SK-N-SH (cell line): Measurements from ENCODE around the gene HHAT. TPM values are rescaled to one million over a fixed set of nuclear protein-coding genes. Genes with fewer than 3 reads are reported as not detected.

Source experiments
- CTCF ChIA-PET: fragments of 300-600, 350-600 bp; formaldehyde crosslinking; extraction: SDS; loops from one replicate; lab custom pipeline; 2021; lab: Yijun Ruan, JAX
- POLR2A ChIA-PET: fragments of 350-600 bp; sonication (Branson Sonifier 250); formaldehyde crosslinking; extraction: SDS; loops from one replicate; lab custom pipeline; 2020; ENCODE audit warnings: antibody characterized with exemption, inconsistent platforms; lab: Yijun Ruan, JAX
- DNase-seq: peaks from one replicate; pipeline ENCODE4 v3.0.0; 2012
- H2AFZ ChIP-seq: fragments of 200-600 bp; sonication (generic); 2 replicates; pipeline ENCODE4 v1.8.1; 2016; ENCODE audit warnings: antibody characterized with exemption, mild to moderate bottlenecking, low read depth
- H3F3A ChIP-seq: fragments of 200-600 bp; sonication (generic); replicated peaks from 2 replicates; pipeline ENCODE3; 2016; ENCODE audit warnings: antibody characterized with exemption, mild to moderate bottlenecking; ENCODE audit not compliant: insufficient read depth
- H3K27ac ChIP-seq, 2 experiments: fragments of 200-500 bp in 1 of 2; fragments of 200-600 bp in 1 of 2; sonication (Bioruptor generic) in 1 of 2; sonication (generic), shearing (Covaris generic) in 1 of 2; 2 replicates each; pipeline versions ENCODE4 v1.5.1 to v1.6.1; 2014 to 2016; ENCODE audit warnings: low read depth in 2 of 2, inconsistent platforms in 1 of 2, low read length in 1 of 2, mild to moderate bottlenecking in 1 of 2, mixed read lengths in 1 of 2
- H3K27me3 ChIP-seq: fragments of 200-600 bp; sonication (generic), shearing (Covaris generic); 2 replicates; pipeline ENCODE4 v1.6.1; 2016; ENCODE audit warnings: mixed run types; ENCODE audit not compliant: insufficient read depth
- H3K36me3 ChIP-seq, 2 experiments: fragments of 200-500 bp in 1 of 2; fragments of 200-600 bp in 1 of 2; sonication (Bioruptor generic) in 1 of 2; sonication (generic) in 1 of 2; replicated peaks in 1 of 2; 2 replicates each; pipeline versions ENCODE3 to v1.5.1; 2014 to 2016; ENCODE audit warnings: low read length in 1 of 2, mild to moderate bottlenecking in 1 of 2; ENCODE audit not compliant: insufficient read depth in 2 of 2, control insufficient read depth in 1 of 2
- H3K4me1 ChIP-seq, 2 experiments: fragments of 200-500 bp in 1 of 2; fragments of 200-600 bp in 1 of 2; sonication (Bioruptor generic) in 1 of 2; sonication (generic), shearing (Covaris generic) in 1 of 2; 2 replicates each; pipeline versions ENCODE4 v1.5.1 to v1.6.1; 2014 to 2016; ENCODE audit warnings: low read depth in 1 of 2, low read length in 1 of 2, mixed run types in 1 of 2; ENCODE audit not compliant: insufficient read depth in 2 of 2, control insufficient read depth in 1 of 2
- H3K4me2 ChIP-seq: fragments of 200-600 bp; sonication (generic), shearing (Covaris generic); 2 replicates; pipeline ENCODE4 v1.6.1; 2017; ENCODE audit warnings: mixed run types
- H3K4me3 ChIP-seq, 2 experiments: fragments of 200-500 bp in 1 of 2; fragments of 200-600 bp in 1 of 2; sonication (Bioruptor generic) in 1 of 2; sonication (generic), shearing (Covaris generic) in 1 of 2; 2 replicates each; pipeline versions ENCODE4 v1.5.1 to v1.8.1; 2014 to 2016; ENCODE audit warnings: low read depth in 2 of 2, inconsistent platforms in 1 of 2, low read length in 1 of 2, mild to moderate bottlenecking in 1 of 2, mixed read lengths in 1 of 2, moderate library complexity in 1 of 2
- H3K79me2 ChIP-seq: fragments of 200-600 bp; sonication (generic); 2 replicates; pipeline ENCODE4 v1.8.1; 2017; ENCODE audit warnings: mild to moderate bottlenecking; ENCODE audit not compliant: insufficient read depth
- H3K9ac ChIP-seq: fragments of 200-600 bp; sonication (generic); 2 replicates; pipeline ENCODE4 v1.6.1; 2017; ENCODE audit warnings: mixed run types
- H3K9me2 ChIP-seq: fragments of 200-600 bp; sonication (generic); 2 replicates; pipeline ENCODE4 v1.6.1; 2017; ENCODE audit warnings: mixed run types
- H3K9me3 ChIP-seq: fragments of 200-600 bp; sonication (generic); 2 replicates; pipeline ENCODE4 v1.6.1; 2017; ENCODE audit warnings: mixed run types, mild to moderate bottlenecking, moderate library complexity
- H4K20me1 ChIP-seq: fragments of 200-600 bp; sonication (generic); 2 replicates; pipeline ENCODE4 v1.6.1; 2017; ENCODE audit warnings: mild to moderate bottlenecking, mixed run types; ENCODE audit not compliant: insufficient read depth
- CHD2 ChIP-seq: fragments of 150-350 bp; IDR thresholded peaks from 2 replicates; pipeline ENCODE4 v1.6.1; 2018; ENCODE audit warnings: low read length; ENCODE audit not compliant: partially characterized antibody
- ELF1 ChIP-seq: IDR thresholded peaks from 2 replicates; pipeline ENCODE4 v1.4.0; 2012
- EZH2phosphoT487 ChIP-seq: fragments of 200-600 bp; sonication (generic); IDR thresholded peaks from 2 replicates; pipeline ENCODE4 v1.6.1; 2017; ENCODE audit warnings: low read depth, mixed run types, mild to moderate bottlenecking, antibody characterized with exemption, moderate library complexity, borderline replicate concordance
- FOSL2 ChIP-seq: IDR thresholded peaks from 2 replicates; pipeline ENCODE4 v1.4.0; 2012; ENCODE audit warnings: low read depth, mild to moderate bottlenecking, moderate library complexity, borderline replicate concordance
- FOXJ3 ChIP-seq: sonication (generic); formaldehyde crosslinking; IDR thresholded peaks from 2 replicates; pipeline ENCODE4 v1.5.1; 2020; ENCODE audit warnings: mild to moderate bottlenecking, missing genetic modification reagents
- FOXM1 ChIP-seq: IDR thresholded peaks from 2 replicates; pipeline ENCODE4 v1.4.0; 2012; ENCODE audit warnings: low read depth, mild to moderate bottlenecking
- GATA2 ChIP-seq: sonication (generic); formaldehyde crosslinking; IDR thresholded peaks from 2 replicates; pipeline ENCODE4 v1.5.0; 2020; ENCODE audit warnings: mild to moderate bottlenecking, missing genetic modification reagents
- JUND ChIP-seq: IDR thresholded peaks from 2 replicates; pipeline ENCODE4 v1.4.0; 2012
- MEF2A ChIP-seq: IDR thresholded peaks from 2 replicates; pipeline ENCODE4 v1.4.0; 2012; ENCODE audit warnings: low read depth, borderline replicate concordance
- MXI1 ChIP-seq: IDR thresholded peaks from 2 replicates; pipeline ENCODE4 v1.6.1; 2012; ENCODE audit warnings: mild to moderate bottlenecking, low read depth, low read length, improper control_type of control experiment
- NRF1 ChIP-seq: IDR thresholded peaks from 2 replicates; pipeline ENCODE4 v1.6.1; 2012; ENCODE audit warnings: low read depth, mild to moderate bottlenecking, low read length
- POLR2AphosphoS5 ChIP-seq: IDR thresholded peaks from 2 replicates; pipeline ENCODE4 v1.6.1; 2012; ENCODE audit warnings: low read depth, low read length
- RCOR1 ChIP-seq: fragments of 150-350 bp; IDR thresholded peaks from 2 replicates; pipeline ENCODE4 v1.6.1; 2017; ENCODE audit warnings: antibody characterized with exemption, low read length
- RFX5 ChIP-seq: IDR thresholded peaks from 2 replicates; pipeline ENCODE4 v1.6.1; 2012; ENCODE audit warnings: mild to moderate bottlenecking, improper control_type of control experiment, low read length
- SIN3A ChIP-seq: IDR thresholded peaks from 2 replicates; pipeline ENCODE4 v1.6.1; 2012; ENCODE audit warnings: low read depth, mild to moderate bottlenecking, low read length, moderate library complexity, borderline replicate concordance
- SMC3 ChIP-seq: IDR thresholded peaks from 2 replicates; pipeline ENCODE4 v1.6.1; 2012; ENCODE audit warnings: low read depth, low read length, improper control_type of control experiment
- TAF1 ChIP-seq: IDR thresholded peaks from 2 replicates; pipeline ENCODE4 v1.6.1; 2012; ENCODE audit warnings: low read depth, mild to moderate bottlenecking, low read length, moderate library complexity, borderline replicate concordance
- TCF12 ChIP-seq: IDR thresholded peaks from 2 replicates; pipeline ENCODE4 v1.4.0; 2012
- USF1 ChIP-seq: IDR thresholded peaks from 2 replicates; pipeline ENCODE4 v1.4.0; 2012; ENCODE audit warnings: low read depth, borderline replicate concordance
- USF2 ChIP-seq: fragments of 150-350 bp; IDR thresholded peaks from 2 replicates; pipeline ENCODE4 v1.6.1; 2017; ENCODE audit warnings: antibody characterized with exemption, low read length, low read depth, borderline replicate concordance
- ZBTB33 ChIP-seq: IDR thresholded peaks from 2 replicates; pipeline ENCODE4 v1.4.0; 2012; ENCODE audit warnings: low read depth, borderline replicate concordance
- WGBS: methylation state at CpG from one replicate; pipeline ENCODE4 v1.1.6; 2017; ENCODE audit warnings: low lambda C conversion rate; 5-methylcytosine and 5-hydroxymethylcytosine counted together
- polyA plus RNA-seq, 3 experiments: library from polyadenylated mRNA; depleted of rRNA; stranded (reverse); fragments of >200 nt; gene quantifications; 2 replicates each; pipeline ENCODE4 v1.2.3, GENCODE V29; 2012

Gene HHAT
- polyA plus RNA-seq, 1 of the 3 experiments (the other 2 are of a cell fraction), result 8.1 TPM

GRCh38 chr1:210531475-210532222 is 202.9 kb downstream of the HHAT start (continued):
- TF ChIP-seq USF1 (no peak), SMC3 (no peak), JUND (no peak), MXI1 (no peak), EZH2phosphoT487 (no peak), TAF1 (no peak), TCF12 (peak; percentile 61; the same call in 1 of the 2 replicates), SIN3A (no peak), POLR2AphosphoS5 (no peak), FOXM1 (no peak), GATA2 (peak; percentile 20), RFX5 (no peak), NRF1 (no peak), ELF1 (no peak)

- Histone ChIP-seq H3K27me3 (no peaks in the 10 kb centered on the region), H3K27ac (peak overlapping the region in 1 of 2 experiments; percentile 95; a peak in 2 of 4 replicates), H3K9me3 (no peaks in the 10 kb centered on the region), H3K9ac (no peak overlapping the region), H3K36me3 (no peaks in the 10 kb centered on the region), H4K20me1 (no peaks in the 10 kb centered on the region), H3K79me2 (no peaks in the 10 kb centered on the region), H3K4me1 (peaks cover 0 to 60% of the 10 kb centered on the region in 2 experiments; a peak in 2 of 4 replicates), H3K4me3 (no peak overlapping the region), H3F3A (no peaks in the 10 kb centered on the region), H2AFZ (no peak overlapping the region), H3K9me2 (no peaks in the 10 kb centered on the region), H3K4me2 (no peak overlapping the region)
- peak; percentile 31 for DNase-seq
- ChIA-PET POLR2A (interaction anchor here (1.4 kb wide), 1 partner anchor 132 kb away, joined by 4 read pairs; no protein-coding TSS in a partner anchor), CTCF (interaction anchor here (0.7 to 2.1 kb wide), 9 partner anchors 9 to 603 kb away, joined by 3 to 7 read pairs (median 4); partner anchors contain the start of gene KCNH1)
- WGBS, result 7% methylated on average over 1 of the region's 1 CpG
- peak; percentile 64 for TF ChIP-seq GATA2
- TF ChIP-seq USF2, result no peak
- peak; percentile 6 for TF ChIP-seq CHD2
- TF ChIP-seq POLR2AphosphoS5, result no peak
- peak; percentile 11; the same call in 1 of the 2 replicates for TF ChIP-seq FOXJ3 (CRISPR knock-in tag)
- TF ChIP-seq ZBTB33, result no peak
- TF ChIP-seq MEF2A, result no peak
- no peak for TF ChIP-seq EZH2phosphoT487
- TF ChIP-seq FOSL2, result no peak
- peak; percentile 41; the same call in 1 of the 2 replicates for TF ChIP-seq RCOR1
Measured at GRCh38 chr1:210532223-210532598, 203.5 kb downstream of the HHAT start.
